Stimulated activated naive CD8-positive, alpha-beta T cell treated with anti-CD3 and anti-CD28 coated beads, Interleukin-15, Interleukin-2, amounts not matched to agents 100 ng/mL and 50 ng/mL, for 24 hours (primary cell): ENCODE results near the gene P2RX7.

ENCODE experiments used
- H3K27ac Mint-ChIP-seq: one replicate; pipeline ENCODE4 v1.8.0; 2021; ENCODE audit warnings: mild to moderate bottlenecking, mixed read lengths
- H3K27me3 Mint-ChIP-seq: one replicate; pipeline ENCODE4 v1.8.0; 2021; ENCODE audit warnings: mixed read lengths
- H3K36me3 Mint-ChIP-seq: one replicate; pipeline ENCODE4 v1.8.0; 2021; ENCODE audit warnings: low read depth, mixed read lengths
- H3K4me1 Mint-ChIP-seq: one replicate; pipeline ENCODE4 v1.8.0; 2021; ENCODE audit warnings: low read depth, mixed read lengths
- H3K4me3 Mint-ChIP-seq: one replicate; pipeline ENCODE4 v1.8.0; 2021; ENCODE audit warnings: mild to moderate bottlenecking, mixed read lengths
- H3K9me3 Mint-ChIP-seq: one replicate; pipeline ENCODE4 v1.8.0; 2021; ENCODE audit warnings: mixed read lengths

The P2RX7 gene

DNA sequence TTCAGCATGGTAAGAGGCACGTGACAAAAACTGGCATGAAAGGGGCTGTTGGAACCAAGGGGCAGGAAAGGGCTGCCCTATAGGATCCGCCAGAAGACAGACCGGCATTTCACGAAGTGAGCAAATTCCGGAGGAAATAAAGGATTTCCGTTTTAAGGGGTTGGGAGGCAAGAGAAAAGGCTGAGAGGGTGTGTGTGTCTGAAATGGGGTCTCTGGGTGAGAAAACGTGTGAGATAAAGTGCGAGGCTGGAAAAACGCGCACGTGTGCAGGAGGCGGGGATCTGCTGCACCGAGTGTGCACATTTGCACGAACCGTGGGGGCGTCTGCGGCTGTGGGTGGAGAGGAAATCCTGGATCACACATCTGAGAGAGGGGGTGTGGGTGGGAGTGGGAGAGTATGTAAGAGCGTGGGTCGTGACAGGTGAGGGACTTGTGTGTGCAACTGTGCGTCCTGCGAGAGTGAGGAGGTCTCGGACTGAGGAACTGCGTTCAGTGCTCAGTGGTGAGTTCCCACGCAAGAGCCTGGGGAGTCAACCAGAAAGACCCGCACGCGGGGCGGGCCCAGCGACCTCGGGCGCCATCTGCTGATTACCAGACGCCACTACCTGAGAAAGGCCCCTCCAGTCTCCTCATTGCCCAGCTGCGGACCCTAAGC, 37.0 kb upstream of the P2RX7 start:
- Mint-ChIP-seq H3K4me1 (peaks cover 44% of the 10 kb centered on the region), H3K4me3 (peak overlapping the region; percentile 80), H3K36me3 (no peaks in the 10 kb centered on the region), H3K27me3 (peaks cover 14% of the 10 kb centered on the region), H3K9me3 (peaks cover 8% of the 10 kb centered on the region), H3K27ac (no peak overlapping the region)

DNA sequence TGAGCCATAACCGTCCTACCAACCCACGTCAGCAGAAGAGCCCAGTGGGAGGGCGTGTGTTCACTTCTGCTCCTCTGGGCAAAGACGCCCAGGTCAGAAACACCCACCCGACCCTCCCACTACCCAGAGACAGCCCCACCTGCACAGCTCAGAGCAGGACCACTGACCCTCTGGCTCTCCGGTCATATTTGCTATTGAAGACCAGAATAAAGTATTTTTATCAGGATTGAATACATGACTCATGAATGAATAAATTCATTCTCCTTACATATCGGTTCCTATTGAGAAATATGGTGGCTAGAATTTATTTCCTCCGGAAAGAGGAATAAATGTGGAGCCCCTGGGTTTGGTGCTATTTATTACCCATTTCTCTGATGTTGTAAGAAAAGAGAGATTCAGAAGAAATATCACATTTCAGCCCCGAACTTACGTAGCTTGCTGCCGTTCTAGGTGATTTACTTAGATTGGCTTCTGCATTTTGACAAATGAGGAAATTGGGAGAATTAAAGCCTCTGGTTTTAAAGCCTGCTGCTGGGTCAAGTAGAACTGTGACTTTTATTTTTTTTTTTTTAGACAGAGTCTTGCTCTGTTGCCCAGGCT, 36.4 kb upstream of the P2RX7 start:
- H3K36me3 Mint-ChIP-seq: no peaks in the 10 kb centered on the region
- peaks cover 8% of the 10 kb centered on the region for H3K9me3 Mint-ChIP-seq

DNA sequence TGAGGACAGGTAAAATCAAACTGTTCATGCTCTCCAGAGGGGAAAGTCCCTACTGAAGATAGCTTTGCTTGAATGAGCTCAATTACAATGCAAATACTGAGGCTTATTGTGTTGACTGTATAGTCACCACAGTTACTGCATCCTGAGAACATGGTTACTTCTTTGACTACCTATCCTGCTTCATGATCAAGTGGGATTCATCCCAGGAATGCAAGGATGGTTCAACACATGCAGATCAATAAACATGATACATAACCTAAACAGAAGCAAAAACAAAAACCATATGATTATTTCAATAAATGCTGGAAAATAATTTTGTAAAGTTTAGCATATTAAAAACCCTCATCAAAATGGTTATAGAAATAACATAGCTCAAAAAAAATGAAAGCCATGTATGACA, 32.9 kb upstream of the P2RX7 start:
- Mint-ChIP-seq H3K4me3 (no peak overlapping the region), H3K4me1 (peaks cover 17% of the 10 kb centered on the region), H3K9me3 (peaks cover 8% of the 10 kb centered on the region), H3K36me3 (no peaks in the 10 kb centered on the region), H3K27me3 (peaks cover 14% of the 10 kb centered on the region), H3K27ac (no peak overlapping the region)

More for the DNA sequence above, 36.4 kb upstream of the P2RX7 start:
- Mint-ChIP-seq H3K4me3 (peak overlapping the region; percentile 80), H3K27ac (no peak overlapping the region), H3K4me1 (peaks cover 44% of the 10 kb centered on the region), H3K27me3 (peaks cover 14% of the 10 kb centered on the region)

DNA sequence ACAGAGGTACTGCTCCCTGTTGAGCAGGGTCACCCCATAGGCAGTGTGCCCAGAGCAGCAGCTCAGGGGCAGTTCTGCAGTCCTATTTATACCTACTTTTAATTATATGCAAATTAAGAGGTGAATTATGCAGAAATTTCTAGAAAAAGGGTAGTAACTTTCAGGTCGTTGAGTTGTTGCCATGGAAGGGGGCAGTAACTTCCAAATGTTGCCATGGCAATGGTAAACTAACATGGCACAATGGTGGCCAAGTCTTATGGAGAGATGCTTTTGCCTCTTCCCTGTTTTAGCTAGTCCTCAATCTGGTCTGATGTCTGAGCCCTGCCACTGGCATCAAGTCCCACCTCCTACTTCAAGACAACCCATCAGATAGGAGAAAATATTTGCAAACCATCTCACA, 30.4 kb upstream of the P2RX7 start:
- H3K27ac Mint-ChIP-seq: no peak overlapping the region
- no peaks in the 10 kb centered on the region for H3K4me1 Mint-ChIP-seq
- H3K36me3 Mint-ChIP-seq: no peaks in the 10 kb centered on the region
- H3K27me3 Mint-ChIP-seq: peaks cover 7% of the 10 kb centered on the region
- H3K4me3 Mint-ChIP-seq: no peak overlapping the region
- H3K9me3 Mint-ChIP-seq: peaks cover 8% of the 10 kb centered on the region

DNA sequence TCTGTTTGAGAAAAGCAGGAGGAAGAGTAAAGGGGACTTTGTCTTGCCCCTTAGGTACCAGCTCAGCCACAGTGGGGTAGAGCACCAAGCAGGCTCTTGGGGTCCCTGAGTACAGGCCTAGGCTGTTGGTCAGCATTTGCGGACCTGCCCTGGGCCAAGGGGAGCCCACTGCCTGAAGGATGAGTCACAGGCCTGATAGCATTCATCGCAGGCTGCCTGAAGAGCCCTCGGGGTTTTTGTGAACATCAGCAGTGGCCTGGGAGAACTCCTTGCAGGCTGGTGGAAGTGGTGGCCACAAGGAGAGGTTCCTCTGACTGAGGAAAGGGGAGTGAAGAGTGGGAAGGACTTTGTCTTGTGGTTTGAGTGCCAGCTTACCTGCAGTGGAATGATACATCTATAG, 25.0 kb upstream of the P2RX7 start:
- no peak overlapping the region for H3K27ac Mint-ChIP-seq
- peaks cover 5% of the 10 kb centered on the region for H3K4me1 Mint-ChIP-seq
- no peaks in the 10 kb centered on the region for H3K9me3 Mint-ChIP-seq
- no peaks in the 10 kb centered on the region for H3K36me3 Mint-ChIP-seq
- no peak overlapping the region for H3K4me3 Mint-ChIP-seq
- H3K27me3 Mint-ChIP-seq: no peaks in the 10 kb centered on the region

DNA sequence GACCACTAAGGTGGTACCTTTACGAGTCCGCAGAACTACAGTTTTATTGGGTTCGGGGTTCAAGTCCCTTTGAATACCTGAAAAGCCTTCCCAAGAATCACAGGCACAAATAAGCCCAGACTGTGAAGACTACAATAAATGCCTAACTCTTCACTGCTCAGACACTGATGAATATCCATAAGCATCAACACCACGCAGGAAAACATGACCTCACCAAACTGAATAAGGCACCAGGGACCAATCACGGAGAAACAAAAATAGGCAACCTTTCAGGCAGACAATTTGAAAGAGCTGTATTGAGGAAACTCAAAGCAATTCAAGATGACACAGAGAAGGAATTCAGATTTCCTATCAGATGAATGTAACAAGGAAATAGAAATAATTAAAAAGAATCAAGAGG, 24.2 kb upstream of the P2RX7 start:
- Mint-ChIP-seq H3K9me3 (no peaks in the 10 kb centered on the region), H3K4me1 (peaks cover 5% of the 10 kb centered on the region), H3K27ac (no peak overlapping the region), H3K27me3 (no peaks in the 10 kb centered on the region), H3K36me3 (no peaks in the 10 kb centered on the region), H3K4me3 (no peak overlapping the region)

DNA sequence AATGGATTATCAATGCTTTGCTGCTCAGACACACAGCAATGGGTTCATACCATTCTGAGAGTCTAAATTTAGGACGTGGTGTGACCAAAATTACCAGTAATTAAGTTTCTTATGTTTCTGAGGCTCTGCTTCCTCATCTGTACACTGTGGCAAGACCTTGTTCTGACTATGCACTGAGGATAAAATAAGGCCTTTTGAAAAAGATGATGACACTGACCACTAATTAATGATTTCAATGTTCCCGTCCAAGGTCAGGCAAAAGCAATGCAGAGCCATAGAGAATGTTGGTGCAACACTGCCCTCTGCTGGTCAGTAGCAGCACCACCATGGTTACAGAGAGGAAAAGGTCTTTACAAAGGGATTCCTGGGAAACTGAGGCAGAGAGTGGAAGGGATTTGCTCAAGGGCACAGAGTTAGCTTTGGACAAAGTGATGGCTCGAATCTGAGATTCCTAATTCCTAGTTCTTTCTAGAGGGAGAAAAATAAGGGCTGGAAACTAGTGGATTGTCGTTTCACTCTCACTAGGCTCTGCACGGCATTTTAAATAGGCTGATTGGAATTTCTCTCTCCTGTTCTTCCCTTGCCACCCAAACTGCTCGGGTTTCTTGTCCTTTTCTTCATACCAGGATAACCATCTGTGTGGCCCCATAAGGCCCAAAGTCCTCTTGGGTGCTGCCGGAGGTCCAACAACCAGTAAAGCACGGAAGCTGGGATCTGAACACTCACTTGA, 22.3 kb upstream of the P2RX7 start:
- Mint-ChIP-seq H3K4me3 (no peak overlapping the region), H3K27ac (no peak overlapping the region), H3K4me1 (peaks cover 5% of the 10 kb centered on the region), H3K9me3 (no peaks in the 10 kb centered on the region), H3K36me3 (no peaks in the 10 kb centered on the region), H3K27me3 (no peaks in the 10 kb centered on the region)

DNA sequence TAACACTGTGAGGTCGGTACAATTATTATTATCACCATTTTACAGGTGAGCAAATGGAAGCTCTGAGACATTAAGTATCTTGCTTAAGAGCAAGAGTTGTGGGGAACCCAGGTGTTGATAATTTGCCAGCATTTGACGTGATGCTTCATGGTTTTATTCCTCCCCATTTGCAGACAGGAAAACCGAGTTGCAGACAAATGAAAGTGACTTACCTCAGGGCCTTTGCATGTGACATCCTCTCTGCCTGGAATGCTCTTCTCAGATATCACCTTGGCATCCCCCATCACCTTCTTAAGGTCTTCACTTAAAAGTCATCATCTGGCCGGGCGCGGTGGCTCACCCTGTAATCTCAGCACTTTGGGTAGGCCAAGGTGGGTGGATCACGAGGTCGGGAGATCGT, 21.0 kb upstream of the P2RX7 start:
- Mint-ChIP-seq H3K27me3 (no peaks in the 10 kb centered on the region), H3K4me3 (no peak overlapping the region), H3K4me1 (peaks cover 5% of the 10 kb centered on the region), H3K27ac (no peak overlapping the region), H3K9me3 (no peaks in the 10 kb centered on the region), H3K36me3 (no peaks in the 10 kb centered on the region)

DNA sequence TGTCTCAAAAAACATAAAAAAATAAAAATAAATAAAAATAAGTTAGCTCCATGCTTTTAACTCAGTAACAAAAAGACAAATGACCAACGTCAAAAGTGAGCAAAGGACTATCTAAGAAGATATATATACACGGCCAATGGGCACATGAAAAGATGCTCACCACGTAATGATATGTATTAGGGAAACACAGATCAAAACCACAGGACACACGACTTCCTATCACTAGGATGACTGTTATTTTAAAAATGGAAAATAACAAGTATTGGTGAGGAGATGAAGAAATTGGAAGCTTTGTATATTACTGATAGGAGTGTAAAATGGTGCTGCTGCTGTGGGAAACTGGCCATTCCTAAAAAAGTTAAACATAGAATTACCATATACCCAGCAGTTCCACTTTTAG, 20.2 kb upstream of the P2RX7 start:
- H3K4me1 Mint-ChIP-seq: peaks cover 5% of the 10 kb centered on the region
- no peak overlapping the region for H3K27ac Mint-ChIP-seq
- H3K27me3 Mint-ChIP-seq: no peaks in the 10 kb centered on the region
- no peaks in the 10 kb centered on the region for H3K36me3 Mint-ChIP-seq
- H3K9me3 Mint-ChIP-seq: no peaks in the 10 kb centered on the region
- H3K4me3 Mint-ChIP-seq: no peak overlapping the region

DNA sequence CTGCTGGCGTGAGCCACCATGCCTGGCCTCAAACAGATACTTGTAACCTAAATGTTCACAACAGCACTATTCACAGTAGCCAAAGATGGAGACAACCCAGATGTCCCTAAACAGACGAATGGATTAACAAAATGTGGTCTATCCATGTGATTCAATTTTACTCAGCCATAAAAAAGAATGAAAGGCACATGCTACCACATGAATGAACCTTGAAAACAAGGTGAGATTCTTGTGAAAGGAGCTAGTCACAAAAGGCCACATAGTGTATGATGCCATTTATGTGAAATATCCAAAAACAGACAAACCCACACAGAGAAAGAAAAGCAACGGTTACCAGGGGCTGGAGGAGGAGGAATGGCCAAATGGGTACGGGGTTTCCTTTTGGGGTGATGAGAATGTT, 19.6 kb upstream of the P2RX7 start:
- Mint-ChIP-seq H3K4me1 (peaks cover 5% of the 10 kb centered on the region), H3K27ac (no peak overlapping the region), H3K27me3 (no peaks in the 10 kb centered on the region), H3K36me3 (no peaks in the 10 kb centered on the region), H3K4me3 (no peak overlapping the region), H3K9me3 (no peaks in the 10 kb centered on the region)

DNA sequence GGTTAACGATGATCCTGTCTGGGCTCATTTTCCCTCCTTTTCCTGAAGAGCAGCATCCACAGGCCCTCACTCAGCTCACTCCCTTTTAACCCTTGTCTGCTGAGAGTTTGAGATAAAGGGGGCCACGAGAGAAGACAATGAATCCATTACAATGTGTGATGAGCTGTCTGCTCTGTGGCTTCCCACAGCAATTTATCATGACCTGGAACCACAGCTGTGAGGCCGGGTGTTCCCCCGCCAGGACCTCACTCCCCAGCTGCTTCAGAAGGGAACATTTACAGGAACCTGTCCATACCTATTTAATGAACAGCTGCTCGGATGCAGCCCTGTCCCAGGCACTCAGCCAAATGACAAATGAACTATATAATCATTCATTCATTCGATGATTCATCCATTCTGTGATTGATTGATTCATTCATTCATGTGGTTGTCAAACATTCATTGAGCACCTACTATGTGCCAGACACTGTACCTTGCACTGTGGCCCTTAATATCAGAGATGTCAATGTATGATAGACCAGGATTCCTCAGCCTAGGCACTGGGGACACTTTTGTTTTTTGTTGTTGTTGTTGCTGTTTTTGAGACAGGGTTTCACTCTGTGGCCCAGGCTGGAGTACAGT, 18.5 kb upstream of the P2RX7 start:
- H3K4me3 Mint-ChIP-seq: no peak overlapping the region
- H3K9me3 Mint-ChIP-seq: no peaks in the 10 kb centered on the region
- no peaks in the 10 kb centered on the region for H3K36me3 Mint-ChIP-seq
- no peak overlapping the region for H3K27ac Mint-ChIP-seq
- peaks cover 5% of the 10 kb centered on the region for H3K4me1 Mint-ChIP-seq
- H3K27me3 Mint-ChIP-seq: no peaks in the 10 kb centered on the region

DNA sequence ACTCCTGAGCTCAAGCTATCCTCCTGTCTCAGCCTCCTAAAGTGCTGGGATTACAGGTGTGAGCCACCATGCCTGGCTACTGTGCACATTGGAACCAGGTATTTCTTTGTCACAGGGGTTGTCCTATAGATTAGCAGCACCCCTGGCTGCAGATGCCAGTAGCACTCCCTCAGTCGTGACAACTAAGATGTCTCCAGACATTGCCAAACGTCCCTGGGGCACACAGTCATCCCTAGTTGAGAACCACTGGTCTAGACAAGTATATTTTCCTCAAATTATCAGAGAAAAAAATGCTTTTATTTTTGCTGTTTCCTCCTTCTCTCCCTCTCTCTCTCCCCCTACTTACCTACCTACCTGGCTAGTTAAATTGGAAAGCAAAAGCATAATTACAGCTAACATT, 17.9 kb upstream of the P2RX7 start:
- Mint-ChIP-seq H3K4me1 (peaks cover 5% of the 10 kb centered on the region), H3K4me3 (no peak overlapping the region), H3K9me3 (no peaks in the 10 kb centered on the region), H3K36me3 (no peaks in the 10 kb centered on the region), H3K27me3 (no peaks in the 10 kb centered on the region), H3K27ac (no peak overlapping the region)

DNA sequence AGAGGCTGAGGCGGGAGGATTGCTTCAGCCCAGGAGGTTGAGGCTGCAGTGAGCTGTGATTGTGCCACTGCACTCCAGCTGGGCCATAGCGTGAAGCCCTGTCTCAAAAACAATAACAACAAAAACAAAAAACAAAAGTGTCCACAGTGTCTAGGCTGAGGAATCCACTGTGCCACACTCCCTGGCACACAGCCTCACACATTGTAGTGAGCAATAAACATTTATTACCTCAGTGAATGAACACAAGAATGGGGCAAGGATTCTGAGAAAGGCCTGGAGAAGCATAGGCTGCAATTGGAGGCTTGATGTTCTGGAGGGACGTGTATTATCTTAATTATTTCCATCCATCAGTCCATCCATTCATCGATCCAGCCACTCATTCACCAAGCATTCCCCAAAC, 17.1 kb upstream of the P2RX7 start:
- Mint-ChIP-seq H3K27me3 (no peaks in the 10 kb centered on the region), H3K27ac (no peak overlapping the region), H3K4me3 (no peak overlapping the region), H3K9me3 (no peaks in the 10 kb centered on the region), H3K4me1 (no peaks in the 10 kb centered on the region), H3K36me3 (no peaks in the 10 kb centered on the region)

DNA sequence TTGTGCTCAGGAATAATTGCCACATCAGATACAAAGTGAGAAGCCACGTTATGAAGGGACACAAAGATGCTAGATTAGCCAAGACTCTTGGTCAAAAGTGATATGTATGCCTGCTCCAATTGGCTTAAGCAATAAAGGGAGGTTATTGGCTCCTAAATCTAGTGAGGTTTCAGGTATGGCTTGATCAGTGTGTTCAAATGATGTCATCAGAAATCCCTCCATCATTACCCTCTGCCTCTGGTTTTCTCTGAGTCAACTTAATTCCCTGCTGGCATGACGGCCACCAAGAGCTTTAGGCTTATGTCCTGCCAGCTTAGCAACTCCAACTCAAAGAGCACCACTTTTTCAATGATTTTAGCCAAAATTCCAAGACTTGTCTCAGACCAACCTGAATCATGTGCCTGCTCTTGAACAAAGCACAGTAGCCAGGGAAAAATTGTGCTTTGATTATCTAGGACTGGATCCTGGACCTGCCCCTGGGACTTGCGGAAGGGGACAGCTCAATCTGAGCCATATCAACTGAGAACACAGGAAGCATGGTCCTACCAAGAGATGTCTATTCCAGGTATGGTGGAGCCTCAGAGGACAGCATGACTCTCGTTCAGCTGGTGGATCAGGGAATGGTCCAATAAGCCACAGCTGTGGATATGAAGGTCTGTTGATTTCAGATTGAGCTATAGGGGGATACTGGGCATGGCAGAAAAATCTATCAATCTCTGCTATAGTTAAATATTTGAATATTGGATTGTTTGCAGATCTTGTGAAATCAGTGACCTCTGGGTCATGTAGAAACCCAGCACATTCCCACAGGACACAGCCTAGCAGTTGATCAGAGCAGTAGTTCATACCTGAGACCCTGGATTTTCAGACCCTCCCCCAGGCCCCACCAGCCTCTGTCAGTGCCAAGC, 16.1 kb upstream of the P2RX7 start:
- Mint-ChIP-seq H3K27me3 (no peaks in the 10 kb centered on the region), H3K27ac (no peak overlapping the region)

More for the DNA sequence above, 16.1 kb upstream of the P2RX7 start:
- no peaks in the 10 kb centered on the region for H3K4me1 Mint-ChIP-seq
- H3K4me3 Mint-ChIP-seq: no peak overlapping the region
- H3K36me3 Mint-ChIP-seq: no peaks in the 10 kb centered on the region
- H3K9me3 Mint-ChIP-seq: no peaks in the 10 kb centered on the region
